SK-N-SH (cell line): ENCODE measurements around the gene AGO3. TPM values are rescaled to one million over a fixed set of nuclear protein-coding genes. Genes with fewer than 3 reads are reported as not detected.

ENCODE experiments used
- CTCF ChIA-PET: fragments of 300-600, 350-600 bp; formaldehyde crosslinking; extraction: SDS; loops from one replicate; lab custom pipeline; 2021; lab: Yijun Ruan, JAX
- POLR2A ChIA-PET: fragments of 350-600 bp; sonication (Branson Sonifier 250); formaldehyde crosslinking; extraction: SDS; loops from one replicate; lab custom pipeline; 2020; ENCODE audit warnings: antibody characterized with exemption, inconsistent platforms; lab: Yijun Ruan, JAX
- DNase-seq: peaks from one replicate; pipeline ENCODE4 v3.0.0; 2012
- H2AFZ ChIP-seq: fragments of 200-600 bp; sonication (generic); 2 replicates; pipeline ENCODE4 v1.8.1; 2016; ENCODE audit warnings: antibody characterized with exemption, mild to moderate bottlenecking, low read depth
- H3F3A ChIP-seq: fragments of 200-600 bp; sonication (generic); replicated peaks from 2 replicates; pipeline ENCODE3; 2016; ENCODE audit warnings: antibody characterized with exemption, mild to moderate bottlenecking; ENCODE audit not compliant: insufficient read depth
- H3K27ac ChIP-seq, 2 experiments: fragments of 200-500 bp in 1 of 2; fragments of 200-600 bp in 1 of 2; sonication (Bioruptor generic) in 1 of 2; sonication (generic), shearing (Covaris generic) in 1 of 2; 2 replicates each; pipeline versions ENCODE4 v1.5.1 to v1.6.1; 2014 to 2016; ENCODE audit warnings: low read depth in 2 of 2, inconsistent platforms in 1 of 2, low read length in 1 of 2, mild to moderate bottlenecking in 1 of 2, mixed read lengths in 1 of 2
- H3K27me3 ChIP-seq: fragments of 200-600 bp; sonication (generic), shearing (Covaris generic); 2 replicates; pipeline ENCODE4 v1.6.1; 2016; ENCODE audit warnings: mixed run types; ENCODE audit not compliant: insufficient read depth
- H3K36me3 ChIP-seq, 2 experiments: fragments of 200-500 bp in 1 of 2; fragments of 200-600 bp in 1 of 2; sonication (Bioruptor generic) in 1 of 2; sonication (generic) in 1 of 2; replicated peaks in 1 of 2; 2 replicates each; pipeline versions ENCODE3 to v1.5.1; 2014 to 2016; ENCODE audit warnings: low read length in 1 of 2, mild to moderate bottlenecking in 1 of 2; ENCODE audit not compliant: insufficient read depth in 2 of 2, control insufficient read depth in 1 of 2
- H3K4me1 ChIP-seq, 2 experiments: fragments of 200-500 bp in 1 of 2; fragments of 200-600 bp in 1 of 2; sonication (Bioruptor generic) in 1 of 2; sonication (generic), shearing (Covaris generic) in 1 of 2; 2 replicates each; pipeline versions ENCODE4 v1.5.1 to v1.6.1; 2014 to 2016; ENCODE audit warnings: low read depth in 1 of 2, low read length in 1 of 2, mixed run types in 1 of 2; ENCODE audit not compliant: insufficient read depth in 2 of 2, control insufficient read depth in 1 of 2
- H3K4me2 ChIP-seq: fragments of 200-600 bp; sonication (generic), shearing (Covaris generic); 2 replicates; pipeline ENCODE4 v1.6.1; 2017; ENCODE audit warnings: mixed run types
- H3K4me3 ChIP-seq, 2 experiments: fragments of 200-500 bp in 1 of 2; fragments of 200-600 bp in 1 of 2; sonication (Bioruptor generic) in 1 of 2; sonication (generic), shearing (Covaris generic) in 1 of 2; 2 replicates each; pipeline versions ENCODE4 v1.5.1 to v1.8.1; 2014 to 2016; ENCODE audit warnings: low read depth in 2 of 2, inconsistent platforms in 1 of 2, low read length in 1 of 2, mild to moderate bottlenecking in 1 of 2, mixed read lengths in 1 of 2, moderate library complexity in 1 of 2
- H3K79me2 ChIP-seq: fragments of 200-600 bp; sonication (generic); 2 replicates; pipeline ENCODE4 v1.8.1; 2017; ENCODE audit warnings: mild to moderate bottlenecking; ENCODE audit not compliant: insufficient read depth
- H3K9ac ChIP-seq: fragments of 200-600 bp; sonication (generic); 2 replicates; pipeline ENCODE4 v1.6.1; 2017; ENCODE audit warnings: mixed run types
- H3K9me2 ChIP-seq: fragments of 200-600 bp; sonication (generic); 2 replicates; pipeline ENCODE4 v1.6.1; 2017; ENCODE audit warnings: mixed run types
- H3K9me3 ChIP-seq: fragments of 200-600 bp; sonication (generic); 2 replicates; pipeline ENCODE4 v1.6.1; 2017; ENCODE audit warnings: mixed run types, mild to moderate bottlenecking, moderate library complexity
- H4K20me1 ChIP-seq: fragments of 200-600 bp; sonication (generic); 2 replicates; pipeline ENCODE4 v1.6.1; 2017; ENCODE audit warnings: mild to moderate bottlenecking, mixed run types; ENCODE audit not compliant: insufficient read depth
- CHD2 ChIP-seq: fragments of 150-350 bp; IDR thresholded peaks from 2 replicates; pipeline ENCODE4 v1.6.1; 2018; ENCODE audit warnings: low read length; ENCODE audit not compliant: partially characterized antibody
- CTCF ChIP-seq: fragments of 200-600 bp; sonication (generic); IDR thresholded peaks from 2 replicates; pipeline ENCODE4 v1.6.1; 2017; ENCODE audit warnings: antibody characterized with exemption, mild to moderate bottlenecking, moderate library complexity
- ELF1 ChIP-seq: IDR thresholded peaks from 2 replicates; pipeline ENCODE4 v1.4.0; 2012
- EZH2phosphoT487 ChIP-seq: fragments of 200-600 bp; sonication (generic); IDR thresholded peaks from 2 replicates; pipeline ENCODE4 v1.6.1; 2017; ENCODE audit warnings: low read depth, mixed run types, mild to moderate bottlenecking, antibody characterized with exemption, moderate library complexity, borderline replicate concordance
- FOXM1 ChIP-seq: IDR thresholded peaks from 2 replicates; pipeline ENCODE4 v1.4.0; 2012; ENCODE audit warnings: low read depth, mild to moderate bottlenecking
- JUND ChIP-seq: IDR thresholded peaks from 2 replicates; pipeline ENCODE4 v1.4.0; 2012
- MEF2A ChIP-seq: IDR thresholded peaks from 2 replicates; pipeline ENCODE4 v1.4.0; 2012; ENCODE audit warnings: low read depth, borderline replicate concordance
- MXI1 ChIP-seq: IDR thresholded peaks from 2 replicates; pipeline ENCODE4 v1.6.1; 2012; ENCODE audit warnings: mild to moderate bottlenecking, low read depth, low read length, improper control_type of control experiment
- NRF1 ChIP-seq: IDR thresholded peaks from 2 replicates; pipeline ENCODE4 v1.6.1; 2012; ENCODE audit warnings: low read depth, mild to moderate bottlenecking, low read length
- PBX3 ChIP-seq: IDR thresholded peaks from 2 replicates; pipeline ENCODE4; 2012
- POLR2AphosphoS5 ChIP-seq: IDR thresholded peaks from 2 replicates; pipeline ENCODE4 v1.6.1; 2012; ENCODE audit warnings: low read depth, low read length
- RAD21 ChIP-seq: IDR thresholded peaks from 2 replicates; pipeline ENCODE4 v1.6.1; 2012; ENCODE audit warnings: mild to moderate bottlenecking, low read length
- RCOR1 ChIP-seq: fragments of 150-350 bp; IDR thresholded peaks from 2 replicates; pipeline ENCODE4 v1.6.1; 2017; ENCODE audit warnings: antibody characterized with exemption, low read length
- REST ChIP-seq: IDR thresholded peaks from 2 replicates; pipeline ENCODE4 v1.6.1; 2012; ENCODE audit warnings: mild to moderate bottlenecking, low read depth, low read length, moderate library complexity
- RFX5 ChIP-seq: IDR thresholded peaks from 2 replicates; pipeline ENCODE4 v1.6.1; 2012; ENCODE audit warnings: mild to moderate bottlenecking, improper control_type of control experiment, low read length
- RXRA ChIP-seq: IDR thresholded peaks from 2 replicates; pipeline ENCODE4 v1.4.0; 2012; ENCODE audit warnings: low read depth, mild to moderate bottlenecking, borderline replicate concordance
- SIN3A ChIP-seq: IDR thresholded peaks from 2 replicates; pipeline ENCODE4 v1.6.1; 2012; ENCODE audit warnings: low read depth, mild to moderate bottlenecking, low read length, moderate library complexity, borderline replicate concordance
- SMC3 ChIP-seq: IDR thresholded peaks from 2 replicates; pipeline ENCODE4 v1.6.1; 2012; ENCODE audit warnings: low read depth, low read length, improper control_type of control experiment
- YY1 ChIP-seq: IDR thresholded peaks from 2 replicates; pipeline ENCODE4 v1.4.0; 2012; ENCODE audit warnings: low read depth, mild to moderate bottlenecking
- WGBS: methylation state at CpG from one replicate; pipeline ENCODE4 v1.1.6; 2017; ENCODE audit warnings: low lambda C conversion rate; 5-methylcytosine and 5-hydroxymethylcytosine counted together
- polyA plus RNA-seq, 3 experiments: library from polyadenylated mRNA; depleted of rRNA; stranded (reverse); fragments of >200 nt; gene quantifications; 2 replicates each; pipeline ENCODE4 v1.2.3, GENCODE V29; 2012
- TF ChIP-seq, protein P1 (sequence below): IDR thresholded peaks from 2 replicates; pipeline ENCODE4 v1.4.0; 2012; ENCODE audit warnings: low read depth, borderline replicate concordance
- TF ChIP-seq, protein P2 (sequence below): IDR thresholded peaks from 2 replicates; pipeline ENCODE4 v1.4.0; 2012; ENCODE audit warnings: low read depth, borderline replicate concordance

Gene AGO3
- polyA plus RNA-seq, 1 of the 3 experiments (the other 2 are of a cell fraction): 6.7 TPM

GRCh38 chr1:36035154-36035553 lies 104.2 kb downstream of the AGO3 start:
- H3K79me2 ChIP-seq: no peaks in the 10 kb centered on the region
- CTCF ChIA-PET: interaction anchor here (1.0 kb wide), 1 partner anchor 10 kb away, joined by 4 read pairs; no protein-coding TSS in a partner anchor
- no peaks in the 10 kb centered on the region for H3K4me1 ChIP-seq
- no peaks in the 10 kb centered on the region for H4K20me1 ChIP-seq
- WGBS: 95% methylated on average over 3 of the region's 3 CpGs
- peaks cover 12% of the 10 kb centered on the region for H3F3A ChIP-seq
- TF ChIP-seq SIN3A: no peak
- TF ChIP-seq ELF1: no peak
- no peak for TF ChIP-seq FOXM1
- TF ChIP-seq, protein P1, sequence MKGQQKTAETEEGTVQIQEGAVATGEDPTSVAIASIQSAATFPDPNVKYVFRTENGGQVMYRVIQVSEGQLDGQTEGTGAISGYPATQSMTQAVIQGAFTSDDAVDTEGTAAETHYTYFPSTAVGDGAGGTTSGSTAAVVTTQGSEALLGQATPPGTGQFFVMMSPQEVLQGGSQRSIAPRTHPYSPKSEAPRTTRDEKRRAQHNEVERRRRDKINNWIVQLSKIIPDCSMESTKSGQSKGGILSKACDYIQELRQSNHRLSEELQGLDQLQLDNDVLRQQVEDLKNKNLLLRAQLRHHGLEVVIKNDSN: no peak
- TF ChIP-seq, protein P2, sequence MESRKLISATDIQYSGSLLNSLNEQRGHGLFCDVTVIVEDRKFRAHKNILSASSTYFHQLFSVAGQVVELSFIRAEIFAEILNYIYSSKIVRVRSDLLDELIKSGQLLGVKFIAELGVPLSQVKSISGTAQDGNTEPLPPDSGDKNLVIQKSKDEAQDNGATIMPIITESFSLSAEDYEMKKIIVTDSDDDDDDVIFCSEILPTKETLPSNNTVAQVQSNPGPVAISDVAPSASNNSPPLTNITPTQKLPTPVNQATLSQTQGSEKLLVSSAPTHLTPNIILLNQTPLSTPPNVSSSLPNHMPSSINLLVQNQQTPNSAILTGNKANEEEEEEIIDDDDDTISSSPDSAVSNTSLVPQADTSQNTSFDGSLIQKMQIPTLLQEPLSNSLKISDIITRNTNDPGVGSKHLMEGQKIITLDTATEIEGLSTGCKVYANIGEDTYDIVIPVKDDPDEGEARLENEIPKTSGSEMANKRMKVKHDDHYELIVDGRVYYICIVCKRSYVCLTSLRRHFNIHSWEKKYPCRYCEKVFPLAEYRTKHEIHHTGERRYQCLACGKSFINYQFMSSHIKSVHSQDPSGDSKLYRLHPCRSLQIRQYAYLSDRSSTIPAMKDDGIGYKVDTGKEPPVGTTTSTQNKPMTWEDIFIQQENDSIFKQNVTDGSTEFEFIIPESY: no peak
- TF ChIP-seq MEF2A: no peak
- TF ChIP-seq SMC3: no peak
- TF ChIP-seq YY1: no peak
- TF ChIP-seq RCOR1: no peak
- no peak for TF ChIP-seq POLR2AphosphoS5
- TF ChIP-seq RXRA: no peak
- no peak for TF ChIP-seq MXI1
- no peak for TF ChIP-seq CTCF
- TF ChIP-seq, all 33 proteins: peak for 0
- peaks cover 14 to 54% of the 10 kb centered on the region in 2 experiments for H3K36me3 ChIP-seq
- H3K9me2 ChIP-seq: no peaks in the 10 kb centered on the region
- no peaks in the 10 kb centered on the region for H3K9me3 ChIP-seq
- DNase-seq: no peak
- no peak overlapping the region for H2AFZ ChIP-seq
- no peak overlapping the region for H3K9ac ChIP-seq
- H3K4me3 ChIP-seq: no peak overlapping the region
- H3K4me2 ChIP-seq: no peak overlapping the region
- H3K27me3 ChIP-seq: no peaks in the 10 kb centered on the region
- peak overlapping the region in 1 of 2 experiments; percentile 29; a peak in 1 of 4 replicates for H3K27ac ChIP-seq
- POLR2A ChIA-PET: no interaction called here

- Histone ChIP-seq H3K9ac (no peak overlapping the region), H3F3A (peaks cover 5% of the 10 kb centered on the region), H3K4me2 (no peak overlapping the region), H3K27ac (no peak overlapping the region), H3K4me3 (no peak overlapping the region), H3K36me3 (peaks cover 44 to 49% of the 10 kb centered on the region in 2 experiments), H3K4me1 (no peaks in the 10 kb centered on the region), H4K20me1 (no peaks in the 10 kb centered on the region), H3K9me2 (no peaks in the 10 kb centered on the region), H2AFZ (no peak overlapping the region), H3K27me3 (no peaks in the 10 kb centered on the region), H3K79me2 (no peaks in the 10 kb centered on the region), H3K9me3 (no peaks in the 10 kb centered on the region)
- ChIA-PET POLR2A (no interaction called here), CTCF (no interaction called here)
- WGBS: 66% methylated on average over 2 of the region's 2 CpGs
- no peak for DNase-seq
- no peak for TF ChIP-seq EZH2phosphoT487
- no peak for TF ChIP-seq RAD21
- no peak for TF ChIP-seq JUND
- no peak for TF ChIP-seq POLR2AphosphoS5
- TF ChIP-seq CHD2: no peak
- TF ChIP-seq NRF1: no peak
- TF ChIP-seq PBX3: no peak
- TF ChIP-seq RFX5: no peak
- TF ChIP-seq REST: no peak
Observed at GRCh38 chr1:36040238-36040637, 109.3 kb downstream of the AGO3 start.
